ENCODE results near the gene MARVELD1.
A peak's percentile ranks its signal among the peaks of the same experiment; 100 is the strongest.

MARVELD1 gene

DNA sequence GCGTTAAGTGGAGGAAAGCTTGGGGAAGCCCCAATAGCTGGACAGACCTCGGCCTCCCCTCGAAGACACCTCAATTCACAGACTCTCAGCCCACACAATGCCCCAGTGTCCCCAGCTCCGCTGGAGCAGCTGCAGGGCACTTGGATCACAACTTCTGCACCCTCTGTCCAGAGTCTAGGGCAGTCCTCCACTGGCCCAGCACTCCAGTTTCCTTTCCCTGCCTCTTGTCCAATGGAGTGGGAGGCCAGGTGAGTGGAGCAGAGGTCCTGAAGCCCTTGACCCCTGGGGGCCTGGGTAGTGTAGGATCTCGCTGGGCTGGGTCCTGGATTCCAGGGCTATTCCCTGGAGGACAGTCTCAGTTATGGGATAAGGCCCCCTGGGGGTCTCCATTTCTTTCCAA, 46.4 kb downstream of the MARVELD1 start:
- peak; percentile 13 for DNase-seq

DNA sequence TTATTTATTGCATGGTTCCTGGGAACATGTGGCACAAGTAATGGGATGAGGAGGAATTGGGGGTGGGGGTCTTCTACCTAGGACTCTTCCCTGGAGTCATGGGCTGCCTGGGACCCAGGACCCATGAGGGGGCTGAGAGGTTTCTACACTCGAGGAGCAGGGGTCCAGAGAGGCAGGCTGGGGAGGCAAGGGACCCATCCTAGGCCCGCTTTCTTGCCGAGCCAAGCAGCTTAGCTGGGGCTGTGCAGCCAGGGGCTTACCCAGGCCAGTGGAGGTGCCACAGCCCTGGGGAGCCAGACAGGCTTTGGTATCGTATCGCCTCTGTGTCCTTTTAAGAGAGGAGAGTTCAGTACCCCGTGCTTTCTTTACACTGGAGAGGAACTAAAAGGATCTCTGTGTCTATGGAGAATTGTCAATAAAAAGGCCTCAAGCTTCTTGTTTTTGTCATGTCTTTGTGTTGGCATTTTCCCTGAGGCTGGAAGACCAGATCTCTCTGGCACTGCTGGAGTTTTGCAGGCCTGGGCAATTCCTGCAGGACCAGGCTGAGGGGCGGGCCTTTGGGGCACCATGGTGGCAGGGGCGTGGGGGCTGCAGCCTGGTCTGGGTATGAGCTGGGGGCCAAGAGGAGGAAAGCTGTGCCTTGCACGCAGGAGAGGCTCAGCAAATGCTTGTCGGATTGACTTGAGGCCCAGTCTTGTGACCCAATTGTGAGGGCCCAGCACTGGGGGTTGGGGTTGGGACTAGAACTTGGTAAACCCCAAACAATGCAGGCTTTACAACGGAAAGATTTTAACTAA, 47.1 kb downstream of the MARVELD1 start:
- DNase-seq, result no peak

DNA sequence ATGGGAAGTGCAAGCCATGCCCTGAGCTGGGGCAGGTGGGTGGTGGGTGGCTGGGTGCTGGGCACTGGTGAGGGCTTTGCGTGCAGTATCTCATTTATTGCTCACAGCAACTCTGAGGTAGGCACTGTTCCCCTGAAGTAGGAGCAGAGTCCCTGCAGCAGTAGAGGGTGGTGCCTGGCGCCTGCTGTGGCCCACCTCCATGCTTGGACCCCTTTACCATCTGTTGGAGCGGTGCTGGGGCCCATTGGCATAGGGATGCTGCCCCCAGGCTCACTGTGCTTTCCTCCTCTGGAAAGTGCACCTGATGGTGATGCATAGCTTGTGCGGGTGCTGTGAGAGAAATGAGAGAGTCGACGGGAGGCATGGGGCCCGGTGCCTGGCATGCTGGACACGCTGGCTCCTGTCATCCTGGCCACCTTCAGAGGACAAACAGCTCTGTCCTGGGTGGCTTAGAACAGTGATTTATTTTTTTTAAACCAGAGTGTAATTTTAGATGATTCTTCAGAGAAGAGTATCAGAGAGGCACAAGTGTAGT, 47.9 kb downstream of the MARVELD1 start:
- no peak for DNase-seq

DNA sequence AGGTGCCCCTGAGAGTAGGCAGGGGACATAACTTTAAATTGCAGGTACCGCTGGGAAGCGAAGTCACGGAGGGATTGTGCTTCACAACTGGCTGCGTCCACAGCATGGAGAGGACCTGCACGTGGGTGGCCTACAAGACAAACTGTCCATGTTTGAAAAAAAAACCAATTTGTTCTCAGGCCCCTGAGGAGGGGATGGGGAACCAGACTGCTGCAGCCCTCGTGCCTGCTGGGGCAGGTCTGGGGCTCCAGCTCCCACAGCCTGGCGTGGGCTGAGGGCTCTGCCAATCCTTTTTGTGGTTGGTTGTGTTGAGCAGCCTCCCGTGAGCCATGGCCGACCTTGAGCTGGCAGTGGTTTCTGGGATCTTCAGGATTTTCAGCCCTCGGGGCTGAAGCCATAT, 48.5 kb downstream of the MARVELD1 start:
- DNase-seq, result no peak

DNA sequence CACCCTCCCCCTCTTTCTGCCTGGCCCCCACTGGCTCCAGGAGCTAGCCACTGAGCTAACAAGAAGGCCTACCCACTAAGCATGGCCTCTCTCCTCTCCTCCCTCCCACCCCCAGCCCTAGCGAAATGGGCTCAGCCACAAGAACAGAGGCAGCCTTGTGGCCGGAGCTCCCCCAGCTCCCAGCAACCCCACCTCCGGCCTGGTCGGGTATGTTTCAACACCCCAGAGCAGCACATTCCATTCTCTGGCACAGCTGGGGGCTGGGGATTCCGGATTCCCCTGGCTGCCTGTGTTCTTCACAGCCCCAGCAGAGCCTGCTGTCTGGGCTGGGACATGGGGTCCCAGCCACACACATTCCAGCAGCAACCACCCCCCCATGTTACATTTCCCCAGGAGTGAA, 49.3 kb downstream of the MARVELD1 start:
- DNase-seq, result no peak

DNA sequence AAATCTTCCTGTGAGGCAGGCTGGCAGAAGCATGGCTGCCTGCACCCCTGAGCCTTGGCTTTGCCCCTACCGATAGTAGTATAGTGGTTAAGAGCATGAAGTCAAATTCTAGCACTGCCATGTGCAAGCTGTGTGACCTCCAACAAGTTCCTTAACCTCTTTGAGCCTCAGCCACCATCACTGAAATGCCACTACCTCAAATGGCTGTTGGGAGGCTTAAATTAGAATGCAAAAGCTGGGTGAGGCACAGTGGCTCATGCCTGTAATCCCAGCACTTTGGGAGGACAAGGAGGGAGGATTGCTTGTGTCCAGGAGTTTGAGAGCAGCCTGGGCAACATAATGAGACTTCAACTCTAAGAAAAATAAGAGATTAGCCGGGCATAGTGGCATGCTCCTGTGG, 49.9 kb downstream of the MARVELD1 start:
- DNase-seq, result no peak

DNA sequence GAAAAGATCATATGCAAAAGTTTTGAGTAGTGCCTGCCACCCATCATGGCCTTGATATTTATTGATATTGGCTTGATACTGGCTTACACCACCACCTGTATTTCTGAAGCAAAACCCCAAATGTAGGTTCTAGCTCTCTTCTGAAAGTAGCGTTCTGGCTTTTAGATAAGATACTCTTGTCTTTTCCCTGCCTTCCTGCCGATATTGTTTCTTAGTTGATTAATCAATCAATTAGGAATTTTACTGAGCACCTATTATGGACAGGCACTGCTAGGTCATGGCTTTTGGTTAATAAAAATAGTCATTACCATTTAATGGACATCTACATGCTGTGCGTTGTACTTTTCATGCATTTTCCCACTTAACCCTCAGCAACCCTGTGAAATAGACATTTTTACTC, 50.4 kb downstream of the MARVELD1 start:
- no peak for DNase-seq

DNA sequence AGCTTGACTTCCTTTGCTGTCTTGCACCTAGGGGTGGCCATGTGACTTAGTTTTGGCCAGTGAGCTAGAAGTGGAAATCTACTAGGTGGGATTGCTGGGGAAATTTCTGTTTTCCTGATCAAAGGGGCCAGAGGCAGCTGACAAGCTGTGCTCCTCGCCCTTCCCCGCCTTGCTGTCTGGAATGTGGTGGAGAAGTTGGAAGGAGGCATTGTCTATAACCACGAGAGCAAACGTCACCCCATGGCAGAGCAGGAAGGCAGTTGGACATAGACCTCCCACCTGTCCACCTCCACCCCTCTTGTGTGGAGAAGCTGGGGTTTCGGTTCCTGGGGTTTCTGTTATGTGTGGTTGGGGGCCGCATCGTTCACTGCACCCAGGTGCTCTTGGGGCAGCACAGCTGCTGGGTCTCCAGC, 51.0 kb downstream of the MARVELD1 start:
- DNase-seq, result no peak

DNA sequence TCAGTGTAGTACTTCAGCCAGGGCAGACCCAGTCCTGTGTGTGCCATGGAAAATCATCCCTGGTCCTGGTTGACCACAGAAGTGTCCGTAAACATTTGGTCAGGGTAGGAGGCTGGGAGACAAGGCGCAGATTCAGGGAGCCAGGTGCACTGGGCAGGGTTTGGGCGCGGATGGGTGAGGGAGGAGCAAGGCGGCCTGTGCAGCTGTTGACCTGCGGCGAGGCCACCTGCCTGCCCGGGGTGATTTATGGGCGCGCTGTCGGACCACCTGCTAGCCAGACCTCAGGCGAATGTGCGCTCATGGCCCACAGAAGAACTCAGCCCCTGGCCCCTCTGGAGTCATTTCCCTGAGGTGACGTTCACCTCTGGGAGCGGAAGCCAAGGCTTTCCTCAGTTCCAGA, 51.7 kb downstream of the MARVELD1 start:
- no peak for DNase-seq

DNA sequence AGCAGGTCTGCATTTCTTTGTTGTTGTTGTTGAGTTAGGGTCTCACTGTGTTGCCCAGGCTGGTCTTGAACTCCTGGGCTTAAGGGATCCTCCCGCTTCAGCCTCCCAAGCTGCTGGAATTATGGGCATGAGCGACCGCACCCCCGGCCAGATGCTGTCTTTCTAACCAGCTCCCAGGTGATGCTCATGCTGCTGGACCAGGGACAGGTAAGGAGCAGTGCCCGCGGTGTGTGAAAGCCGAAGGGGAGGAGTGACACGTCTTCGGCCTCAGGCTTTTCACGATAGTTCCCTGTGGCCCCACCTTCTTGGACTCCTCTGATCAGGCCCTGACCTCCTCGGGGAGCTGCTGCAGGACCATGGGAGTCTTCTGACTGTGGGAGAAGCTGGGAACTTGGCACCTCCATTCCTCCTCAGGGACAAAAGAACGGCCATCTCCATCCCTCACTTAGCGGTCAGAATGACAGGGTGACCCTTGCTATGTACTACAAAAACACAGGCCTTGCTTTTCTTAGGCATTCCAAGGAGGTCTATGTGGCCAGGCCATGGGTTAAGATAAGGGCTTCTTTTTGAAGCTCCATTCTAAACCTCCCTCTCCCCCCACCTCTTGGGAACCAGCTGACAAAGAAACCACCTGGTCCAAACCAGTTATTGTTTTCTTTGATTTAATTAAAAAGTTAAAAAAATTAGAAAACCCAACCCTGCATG, 52.7 kb downstream of the MARVELD1 start:
- no peak for DNase-seq

DNA sequence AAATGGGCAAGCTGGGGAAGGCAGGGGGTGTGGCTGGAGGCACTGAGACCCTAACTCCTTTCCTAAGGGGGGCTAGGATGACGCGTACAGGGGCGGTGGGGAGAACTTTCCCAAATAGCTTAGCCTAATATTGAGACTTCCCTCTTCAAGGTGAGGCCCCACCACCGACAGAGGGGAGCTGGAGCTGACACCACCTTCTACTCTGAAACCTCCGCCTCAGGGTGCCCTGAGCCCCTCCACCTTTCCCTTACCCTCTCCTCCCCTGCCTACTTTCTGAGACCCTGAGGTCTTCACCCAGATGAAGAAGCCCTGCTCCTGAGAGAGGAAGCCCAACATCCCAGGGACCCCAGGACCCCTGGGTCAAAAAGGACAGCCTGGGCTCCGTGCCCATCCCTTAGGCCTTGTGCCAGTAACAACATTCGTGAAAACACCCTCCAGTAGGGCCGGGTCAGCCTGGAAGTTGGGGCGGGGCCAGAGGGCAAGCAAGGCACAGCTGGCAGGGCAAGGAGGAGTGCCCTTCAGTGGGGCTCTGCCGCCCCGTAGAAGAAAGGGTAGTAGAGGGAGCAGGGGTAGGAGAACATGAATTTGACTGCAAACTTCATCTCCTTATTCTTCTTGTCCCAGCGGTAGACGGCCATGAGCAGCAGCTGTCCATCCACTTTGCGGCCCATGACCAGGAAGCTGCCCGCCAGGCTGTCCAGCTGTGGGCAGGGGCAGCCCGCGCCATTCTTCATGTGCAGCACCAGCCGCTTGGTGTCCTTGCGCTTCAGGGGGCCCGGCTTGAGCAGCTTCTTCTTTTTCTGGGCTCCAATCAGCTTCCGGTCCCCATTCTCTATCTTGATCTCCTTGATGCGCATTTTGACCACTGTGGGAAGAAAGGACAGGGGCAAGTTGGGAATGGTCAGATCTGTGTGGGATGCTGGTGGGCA, 53.7 kb downstream of the MARVELD1 start:
- no peak for DNase-seq

Measured in activated T-cell treated with anti-CD3 and anti-CD28 coated beads, Interleukin-2, amount 50 U/mL, for 1 hour (primary cell).